Vagina (tissue), 2 donors: Measurements from ENCODE around the gene GJA5.

Experiments used
- POLR2A ChIP-seq, 2 donors: fragments of 450-650 bp; IDR thresholded peaks; one replicate each; pipeline ENCODE4 v1.6.1; 2017; ENCODE audit warnings: antibody characterized with exemption in 2 of 2, mild to moderate bottlenecking in 2 of 2, moderate library complexity in 2 of 2
- TF ChIP-seq, protein P1 (sequence below), 3 experiments: fragments of 450-650 bp in 2 of 3; fragments of 200-600 bp in 1 of 3; sonication (generic) in 1 of 3; IDR thresholded peaks; one replicate each; pipeline ENCODE4 v1.5.1; 2017 to 2019; ENCODE audit warnings: antibody characterized with exemption in 3 of 3, mild to moderate bottlenecking in 2 of 3, moderate library complexity in 2 of 3

DNA sequence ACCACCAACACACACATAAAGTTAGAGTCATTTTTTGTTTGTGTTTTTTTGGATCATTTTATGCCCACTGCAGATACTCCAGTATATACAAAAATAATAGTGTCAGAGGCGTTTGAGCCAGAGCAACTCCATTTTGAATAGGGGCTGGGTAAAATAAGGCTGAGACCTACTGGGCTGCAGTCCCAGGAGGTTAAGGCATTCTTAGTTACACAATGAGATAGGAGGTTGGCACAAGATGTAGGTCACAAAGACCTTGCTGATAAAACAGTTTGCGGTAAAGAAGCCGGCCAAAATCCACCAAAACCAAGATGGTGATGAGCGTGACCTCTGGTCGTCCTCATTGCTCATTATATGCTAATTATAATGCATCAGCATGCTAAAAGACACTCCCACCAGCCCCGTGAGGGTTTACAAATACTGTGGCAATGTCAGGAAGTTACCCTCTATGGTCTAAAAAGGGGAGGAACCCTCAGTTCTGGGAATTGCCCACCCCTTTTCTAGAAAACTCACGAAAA, 40.6 kb downstream of the GJA5 start:
- TF ChIP-seq, protein P1, sequence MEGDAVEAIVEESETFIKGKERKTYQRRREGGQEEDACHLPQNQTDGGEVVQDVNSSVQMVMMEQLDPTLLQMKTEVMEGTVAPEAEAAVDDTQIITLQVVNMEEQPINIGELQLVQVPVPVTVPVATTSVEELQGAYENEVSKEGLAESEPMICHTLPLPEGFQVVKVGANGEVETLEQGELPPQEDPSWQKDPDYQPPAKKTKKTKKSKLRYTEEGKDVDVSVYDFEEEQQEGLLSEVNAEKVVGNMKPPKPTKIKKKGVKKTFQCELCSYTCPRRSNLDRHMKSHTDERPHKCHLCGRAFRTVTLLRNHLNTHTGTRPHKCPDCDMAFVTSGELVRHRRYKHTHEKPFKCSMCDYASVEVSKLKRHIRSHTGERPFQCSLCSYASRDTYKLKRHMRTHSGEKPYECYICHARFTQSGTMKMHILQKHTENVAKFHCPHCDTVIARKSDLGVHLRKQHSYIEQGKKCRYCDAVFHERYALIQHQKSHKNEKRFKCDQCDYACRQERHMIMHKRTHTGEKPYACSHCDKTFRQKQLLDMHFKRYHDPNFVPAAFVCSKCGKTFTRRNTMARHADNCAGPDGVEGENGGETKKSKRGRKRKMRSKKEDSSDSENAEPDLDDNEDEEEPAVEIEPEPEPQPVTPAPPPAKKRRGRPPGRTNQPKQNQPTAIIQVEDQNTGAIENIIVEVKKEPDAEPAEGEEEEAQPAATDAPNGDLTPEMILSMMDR (IDR thresholded peaks at IDR 0.05): no peak
- TF ChIP-seq POLR2A (IDR thresholded peaks at IDR 0.05): no peak
